GM21360 (cell line): Measurements from ENCODE around the gene CHD1.
"Not testable (repeated sequence)": the region's sequence is repeated elsewhere in the genome, so short reads cannot be mapped to it uniquely, and the experiment has no call there.

Source experiments
- ATAC-seq: cut with Tn5 transposase; IDR thresholded peaks from one replicate; pipeline ENCODE4 v1.9.1; 2021; ENCODE audit warnings: mild to moderate bottlenecking, moderate library complexity; ENCODE audit not compliant: unreplicated experiment

Gene CHD1

GRCh38 chr5:98928873-98929709 is at the start of gene CHD1:
CHD1 (minus strand) TSS chr5:98929007; CDS start chr5:98926386, 2,621 bp downstream.
- peak; percentile 62 for ATAC-seq

GRCh38 chr5:98978528-98978927 is 49.7 kb upstream of the CHD1 start:
- no peak for ATAC-seq

- no peak for ATAC-seq
Measured at GRCh38 chr5:98977723-98978122, 48.9 kb upstream of the CHD1 start.

- peak; percentile 89 for ATAC-seq
Measured at GRCh38 chr5:98975682-98976407, 47.0 kb upstream of the CHD1 start.

GRCh38 chr5:98975223-98975622 is 46.4 kb upstream of the CHD1 start:
- no peak for ATAC-seq

GRCh38 chr5:98969400-98969799 is 40.6 kb upstream of the CHD1 start:
- ATAC-seq = no peak

- no peak for ATAC-seq
Measured at GRCh38 chr5:98968056-98968564, 39.3 kb upstream of the CHD1 start.

GRCh38 chr5:98965226-98965625 is 36.4 kb upstream of the CHD1 start:
- no peak for ATAC-seq

GRCh38 chr5:98964621-98965020 is 35.8 kb upstream of the CHD1 start:
- ATAC-seq = no peak

GRCh38 chr5:98963019-98963418 is 34.2 kb upstream of the CHD1 start:
- no peak for ATAC-seq

- no peak for ATAC-seq
Measured at GRCh38 chr5:98962587-98962986, 33.8 kb upstream of the CHD1 start.

- no peak for ATAC-seq
Measured at GRCh38 chr5:98961665-98962344, 33.0 kb upstream of the CHD1 start.

GRCh38 chr5:98957307-98957706 is 28.5 kb upstream of the CHD1 start:
- ATAC-seq = no peak

- ATAC-seq = not testable (repeated sequence)
Measured at GRCh38 chr5:98955888-98956287, 27.1 kb upstream of the CHD1 start.

GRCh38 chr5:98955471-98955870 is 26.7 kb upstream of the CHD1 start:
- not testable (repeated sequence) for ATAC-seq

GRCh38 chr5:98954392-98955028 is 25.7 kb upstream of the CHD1 start:
- ATAC-seq = no peak

- no peak for ATAC-seq
Measured at GRCh38 chr5:98942847-98943246, 14.0 kb upstream of the CHD1 start.

GRCh38 chr5:98941131-98941883 is 12.5 kb upstream of the CHD1 start:
- no peak for ATAC-seq

- no peak for ATAC-seq
Measured at GRCh38 chr5:98940581-98940980, 11.8 kb upstream of the CHD1 start.

- ATAC-seq = no peak
Measured at GRCh38 chr5:98938464-98938863, 9.7 kb upstream of the CHD1 start.
